GM23338 (cell line): ENCODE results near the gene CYGB. TPM values are rescaled to one million over a fixed set of nuclear protein-coding genes. Genes with fewer than 3 reads are reported as not detected.
"Not testable (repeated sequence)": the region's sequence is repeated elsewhere in the genome, so short reads cannot be mapped to it uniquely, and the experiment has no call there.

ENCODE experiments used
- ATAC-seq: fragments of 200-7000 bp; cut with Tn5 transposase; 3 replicates; pipeline ENCODE4 v1.9.1; 2020
- DNase-seq: peaks from one replicate; pipeline ENCODE4 v3.0.0-alpha.2; 2015; ENCODE audit warnings: low spot score
- H2AFZ ChIP-seq: fragments of 200-600 bp; sonication (generic); 2 replicates; pipeline ENCODE4 v1.8.0; 2016; ENCODE audit warnings: antibody characterized with exemption, mild to moderate bottlenecking, moderate library complexity
- H3F3A ChIP-seq: fragments of 200-600 bp; sonication (generic); replicated peaks from 2 replicates; pipeline ENCODE4 v1.8.0; 2017; ENCODE audit warnings: antibody characterized with exemption, mixed run types, low read depth
- H3K27ac ChIP-seq: fragments of 200-600 bp; sonication (generic); 2 replicates; pipeline ENCODE4 v1.6.1; 2016; ENCODE audit warnings: low read depth
- H3K27me3 ChIP-seq: fragments of 200-600 bp; sonication (generic); 2 replicates; pipeline ENCODE4 v1.8.0; 2016; ENCODE audit warnings: mild to moderate bottlenecking, mixed run types, moderate library complexity; ENCODE audit not compliant: insufficient read depth
- H3K36me3 ChIP-seq: fragments of 200-600 bp; sonication (generic); 2 replicates; pipeline ENCODE4 v1.8.0; 2016; ENCODE audit warnings: mild to moderate bottlenecking; ENCODE audit not compliant: insufficient read depth
- H3K4me1 ChIP-seq: fragments of 200-600 bp; sonication (generic); 2 replicates; pipeline ENCODE4 v1.8.0; 2016; ENCODE audit warnings: mild to moderate bottlenecking, moderate library complexity; ENCODE audit not compliant: insufficient read depth
- H3K4me2 ChIP-seq: fragments of 200-600 bp; sonication (generic); 2 replicates; pipeline ENCODE4 v1.7.1; 2017; ENCODE audit warnings: mixed run types
- H3K4me3 ChIP-seq: fragments of 200-600 bp; sonication (generic); 2 replicates; pipeline ENCODE4 v1.6.1; 2016; ENCODE audit warnings: mixed run types
- H3K79me2 ChIP-seq: fragments of 200-600 bp; sonication (generic); replicated peaks from 2 replicates; pipeline ENCODE4 v1.8.0; 2017; ENCODE audit warnings: mild to moderate bottlenecking; ENCODE audit not compliant: insufficient read depth
- H3K9me2 ChIP-seq: fragments of 200-600 bp; sonication (generic); 2 replicates; pipeline ENCODE4 v1.8.0; 2017; ENCODE audit not compliant: insufficient read depth
- H4K20me1 ChIP-seq: fragments of 200-600 bp; sonication (generic); replicated peaks from 2 replicates; pipeline ENCODE4 v1.8.0; 2017; ENCODE audit warnings: mild to moderate bottlenecking; ENCODE audit not compliant: insufficient read depth
- H3K27ac Mint-ChIP-seq: 2 replicates; pipeline ENCODE4 v1.8.0; 2020; ENCODE audit warnings: inconsistent platforms, mild to moderate bottlenecking, moderate library complexity, mixed read lengths
- H3K27me3 Mint-ChIP-seq: 3 replicates; pipeline ENCODE4 v1.8.0; 2022; ENCODE audit warnings: low read depth, mild to moderate bottlenecking, moderate library complexity, mixed read lengths, inconsistent platforms; ENCODE audit not compliant: insufficient read depth, poor library complexity
- H3K36me3 Mint-ChIP-seq: 3 replicates; pipeline ENCODE4 v1.8.0; 2021; ENCODE audit warnings: low read depth, mild to moderate bottlenecking, inconsistent platforms, moderate library complexity, mixed read lengths
- H3K4me1 Mint-ChIP-seq: 3 replicates; pipeline ENCODE4 v1.8.0; 2020; ENCODE audit warnings: mild to moderate bottlenecking, inconsistent platforms, mixed read lengths
- H3K4me3 Mint-ChIP-seq: 3 replicates; pipeline ENCODE4 v1.8.0; 2021; ENCODE audit warnings: moderate library complexity, mild to moderate bottlenecking, inconsistent platforms, mixed read lengths
- H3K9me3 Mint-ChIP-seq: 3 replicates; pipeline ENCODE4 v1.8.0; 2020; ENCODE audit warnings: moderate library complexity, mild to moderate bottlenecking, inconsistent platforms, mixed read lengths
- EZH2 ChIP-seq: fragments of 200-600 bp; sonication (generic); IDR thresholded peaks from one replicate; pipeline ENCODE4 v1.8.0; 2017; ENCODE audit warnings: antibody characterized with exemption, mild to moderate bottlenecking, low read depth; ENCODE audit not compliant: unreplicated experiment
- ZNF331 ChIP-seq: fragments of 250-450 bp; sonication (Bioruptor Pico); IDR thresholded peaks from 2 replicates; pipeline ENCODE4 v1.5.0; 2020; ENCODE audit warnings: low read depth, mild to moderate bottlenecking, moderate library complexity
- polyA plus RNA-seq: library from polyadenylated mRNA; unstranded; fragments of >200 nt; fragmentation: Nextera tagmentation; extraction: Ambion mirVana; gene quantifications from 2 replicates; pipeline ENCODE4 v1.2.1, GENCODE V29; 2016
- total RNA-seq: library from RNA; depleted of rRNA; stranded (reverse); fragments of >200 nt; shearing (Covaris generic); gene quantifications from 2 replicates; pipeline ENCODE4 v1.2.3, GENCODE V29; 2014
- TF ChIP-seq, protein P1 (sequence below), 2 experiments: fragments of 200-600 bp in 1 of 2; sonication (generic) in 1 of 2; conservative IDR thresholded peaks; 2 replicates each; pipeline versions ENCODE4 v1.5.1 to v1.6.1; 2016 to 2017; ENCODE audit warnings: antibody characterized with exemption in 2 of 2, low read depth in 2 of 2, mild to moderate bottlenecking in 2 of 2, moderate library complexity in 1 of 2

The CYGB gene
- total and polyA plus RNA-seq, 2 experiments from 2014 or later, result 1.2 to 1.7 TPM

- H3K27ac Mint-ChIP-seq, result not testable (repeated sequence)
These were observed 28.9 kb downstream of the CYGB start for GRCh38 chr17:76508472-76509063.

DNA sequence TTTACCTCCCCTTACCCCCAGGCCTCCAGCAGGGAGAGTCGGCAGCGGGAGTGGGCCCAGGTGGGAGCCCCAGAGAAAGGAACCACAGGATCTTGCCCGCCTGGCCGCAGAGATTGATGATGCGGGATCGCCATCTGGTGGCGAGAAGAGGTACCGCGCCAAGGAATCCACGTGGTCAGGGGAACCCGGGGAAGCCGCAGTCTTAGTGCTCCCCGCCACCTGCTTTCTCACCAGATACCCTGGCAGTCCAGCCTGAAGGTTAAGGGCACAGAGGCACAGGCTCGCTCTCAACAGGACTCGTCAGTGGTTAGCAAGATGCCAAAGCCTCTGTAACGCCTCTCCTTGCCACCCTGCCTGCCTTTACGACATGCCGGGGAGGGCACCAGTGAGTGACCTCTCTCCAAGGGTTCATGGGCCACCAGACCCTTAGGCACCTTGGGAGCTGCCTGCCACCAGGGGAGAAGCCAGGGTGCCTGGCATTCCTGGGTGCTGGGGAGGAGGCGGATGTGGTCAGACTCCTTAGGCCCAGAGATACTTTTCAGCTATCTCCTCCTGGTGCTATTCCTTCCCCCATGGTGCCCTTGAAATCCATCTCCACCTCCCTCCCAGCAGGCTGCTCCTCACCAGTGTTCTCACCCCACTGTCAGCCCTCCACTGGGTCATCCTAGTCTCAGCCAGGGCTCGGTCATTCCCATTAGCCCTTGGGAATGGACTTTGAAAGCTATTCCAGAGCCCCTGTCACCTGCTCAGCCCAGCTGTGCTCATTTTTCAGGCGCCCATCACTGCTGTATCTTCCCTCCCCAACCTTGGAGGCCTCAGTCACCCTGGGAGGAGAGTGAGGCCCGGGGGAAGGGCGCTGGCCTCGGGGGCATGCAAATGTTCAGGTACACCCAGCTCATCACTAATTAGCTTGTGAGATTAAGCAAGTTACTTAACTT, 30.8 kb downstream of the CYGB start:
- Histone ChIP-seq H4K20me1 (no peaks in the 10 kb centered on the region), H3K4me2 (peak overlapping the region; percentile 53; the same call in 1 of the 2 replicates), H3K4me1 (peaks cover 5% of the 10 kb centered on the region; the same call in 1 of the 2 replicates), H3K79me2 (no peaks in the 10 kb centered on the region), H3F3A (no peaks in the 10 kb centered on the region), H3K36me3 (no peaks in the 10 kb centered on the region), H3K4me3 (0 out of 2 replicates have a peak overlapping the region, but pooled peaks have one; percentile 39), H2AFZ (peak overlapping the region; percentile 100), H3K27ac (no peak overlapping the region), H3K27me3 (no peaks in the 10 kb centered on the region; the same call in 1 of the 2 replicates), H3K9me2 (no peaks in the 10 kb centered on the region)
- Mint-ChIP-seq H3K4me3 (peak overlapping the region; percentile 50; the same call in 2 of the 3 replicates), H3K27me3 (peaks cover 15% of the 10 kb centered on the region), H3K27ac (no peak overlapping the region), H3K36me3 (no peaks in the 10 kb centered on the region), H3K4me1 (peaks cover 14% of the 10 kb centered on the region), H3K9me3 (no peaks in the 10 kb centered on the region)
- ATAC-seq (peak; percentile 75), DNase-seq (peak; percentile 91)
- TF ChIP-seq, protein P1, sequence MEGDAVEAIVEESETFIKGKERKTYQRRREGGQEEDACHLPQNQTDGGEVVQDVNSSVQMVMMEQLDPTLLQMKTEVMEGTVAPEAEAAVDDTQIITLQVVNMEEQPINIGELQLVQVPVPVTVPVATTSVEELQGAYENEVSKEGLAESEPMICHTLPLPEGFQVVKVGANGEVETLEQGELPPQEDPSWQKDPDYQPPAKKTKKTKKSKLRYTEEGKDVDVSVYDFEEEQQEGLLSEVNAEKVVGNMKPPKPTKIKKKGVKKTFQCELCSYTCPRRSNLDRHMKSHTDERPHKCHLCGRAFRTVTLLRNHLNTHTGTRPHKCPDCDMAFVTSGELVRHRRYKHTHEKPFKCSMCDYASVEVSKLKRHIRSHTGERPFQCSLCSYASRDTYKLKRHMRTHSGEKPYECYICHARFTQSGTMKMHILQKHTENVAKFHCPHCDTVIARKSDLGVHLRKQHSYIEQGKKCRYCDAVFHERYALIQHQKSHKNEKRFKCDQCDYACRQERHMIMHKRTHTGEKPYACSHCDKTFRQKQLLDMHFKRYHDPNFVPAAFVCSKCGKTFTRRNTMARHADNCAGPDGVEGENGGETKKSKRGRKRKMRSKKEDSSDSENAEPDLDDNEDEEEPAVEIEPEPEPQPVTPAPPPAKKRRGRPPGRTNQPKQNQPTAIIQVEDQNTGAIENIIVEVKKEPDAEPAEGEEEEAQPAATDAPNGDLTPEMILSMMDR (conservative IDR thresholded peaks at IDR 0.05; ENCODE audit: low read depth in 2 of 2), result peak; percentile 92 to 97
- TF ChIP-seq EZH2, result no peak

More at GRCh38 chr17:76508472-76509063, 28.9 kb downstream of the CYGB start:
- H3K9me3 Mint-ChIP-seq, H3K36me3 ChIP-seq, H3K9me2 ChIP-seq, H2AFZ ChIP-seq, H3K4me3 Mint-ChIP-seq, DNase-seq, H3K4me2 ChIP-seq, H3K4me1 Mint-ChIP-seq, H3K27ac ChIP-seq, H3K27me3 ChIP-seq, H3K36me3 Mint-ChIP-seq, H3F3A ChIP-seq, ATAC-seq, H3K4me3 ChIP-seq, H3K4me1 ChIP-seq, H3K79me2 ChIP-seq, H4K20me1 ChIP-seq: not testable (repeated sequence)
- peaks cover 13% of the 10 kb centered on the region for H3K27me3 Mint-ChIP-seq

- Mint-ChIP-seq H3K36me3 (no peaks in the 10 kb centered on the region), H3K4me3 (no peak overlapping the region), H3K9me3 (no peaks in the 10 kb centered on the region), H3K27me3 (peaks cover 21% of the 10 kb centered on the region), H3K4me1 (peaks cover 31% of the 10 kb centered on the region), H3K27ac (no peak overlapping the region)
- no peak overlapping the region for H3K27ac ChIP-seq
- H3K36me3 ChIP-seq, result no peaks in the 10 kb centered on the region
- no peaks in the 10 kb centered on the region; the same call in 1 of the 2 replicates for H4K20me1 ChIP-seq
- H3K9me2 ChIP-seq, result no peaks in the 10 kb centered on the region
- no peak overlapping the region for H3K4me3 ChIP-seq
- DNase-seq (no peak), ATAC-seq (no peak)
- no peak for TF ChIP-seq ZNF331 (CRISPR knock-in tag)
- H3K4me1 ChIP-seq, result peaks cover 15% of the 10 kb centered on the region; the same call in 1 of the 2 replicates
- H3F3A ChIP-seq, result 0 out of 2 replicates have a peak, but pooled peaks cover 3% of the 10 kb centered on the region
- H3K4me2 ChIP-seq, result no peak overlapping the region
- H3K79me2 ChIP-seq, result peaks cover 3% of the 10 kb centered on the region; the same call in 1 of the 2 replicates
- H2AFZ ChIP-seq, result no peak overlapping the region
- peaks cover 4% of the 10 kb centered on the region; the same call in 1 of the 2 replicates for H3K27me3 ChIP-seq
These were observed 33.4 kb downstream of the CYGB start for GRCh38 chr17:76504117-76504516.
